GM19328 (cell line): Measurements from ENCODE around the gene DPRX.

Experiments
- ATAC-seq: cut with Tn5 transposase; IDR thresholded peaks from one replicate; pipeline ENCODE4 v1.9.1; 2021; ENCODE audit warnings: mild to moderate bottlenecking, moderate library complexity; ENCODE audit not compliant: unreplicated experiment

DPRX gene, protein sequence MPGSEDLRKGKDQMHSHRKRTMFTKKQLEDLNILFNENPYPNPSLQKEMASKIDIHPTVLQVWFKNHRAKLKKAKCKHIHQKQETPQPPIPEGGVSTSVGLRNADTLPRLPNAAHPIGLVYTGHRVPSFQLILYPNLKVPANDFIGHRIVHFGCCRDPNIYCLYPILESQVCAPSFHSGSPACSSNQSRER

DNA sequence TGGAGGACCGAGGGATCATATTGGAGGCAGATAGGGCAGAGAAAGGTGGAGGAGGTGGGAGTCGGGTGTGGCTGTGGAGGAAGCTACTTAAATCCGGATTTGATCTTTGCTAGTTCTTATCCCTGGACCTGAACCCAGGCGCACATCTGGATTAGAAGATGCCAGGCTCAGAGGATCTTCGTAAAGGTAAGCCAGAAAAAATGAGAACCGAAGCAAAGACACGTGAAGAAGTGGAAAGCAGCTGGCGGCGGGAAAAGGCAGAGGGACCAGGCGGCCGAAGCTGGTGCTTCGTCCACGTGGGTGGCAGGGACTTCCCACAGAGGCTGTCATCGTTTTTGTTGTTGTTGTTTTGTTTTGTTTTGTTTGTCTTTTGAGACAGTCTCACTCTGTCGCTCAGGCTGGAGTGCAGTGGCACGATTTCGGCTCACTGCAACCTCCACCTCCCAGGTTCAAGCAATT is at the start of gene DPRX:
TSS of gene DPRX (plus strand) at position 51 of the 459 bp plus-strand sequence. CDS start at position 159, 108 bp downstream.
- no peak for ATAC-seq

DNA sequence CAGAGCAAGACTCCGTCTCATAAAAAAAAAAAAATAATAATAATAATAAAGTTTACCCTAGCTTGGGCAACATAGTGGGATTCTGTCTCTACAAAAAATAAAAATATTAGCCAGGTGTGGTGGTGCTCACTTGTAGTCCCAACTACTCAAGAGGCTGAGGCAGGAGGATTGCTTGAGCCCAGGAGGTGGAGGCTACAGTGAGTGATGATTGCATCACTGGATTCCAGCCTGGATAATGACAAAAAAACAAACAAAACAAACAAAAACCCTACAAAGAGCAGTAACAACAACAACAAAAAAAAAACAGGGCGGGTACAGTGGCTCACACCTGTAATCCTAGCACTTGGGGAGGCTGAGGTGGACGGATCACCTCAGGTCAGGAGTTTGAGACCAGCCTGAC is 48.6 kb upstream of the DPRX start:
- ATAC-seq, result no peak

DNA sequence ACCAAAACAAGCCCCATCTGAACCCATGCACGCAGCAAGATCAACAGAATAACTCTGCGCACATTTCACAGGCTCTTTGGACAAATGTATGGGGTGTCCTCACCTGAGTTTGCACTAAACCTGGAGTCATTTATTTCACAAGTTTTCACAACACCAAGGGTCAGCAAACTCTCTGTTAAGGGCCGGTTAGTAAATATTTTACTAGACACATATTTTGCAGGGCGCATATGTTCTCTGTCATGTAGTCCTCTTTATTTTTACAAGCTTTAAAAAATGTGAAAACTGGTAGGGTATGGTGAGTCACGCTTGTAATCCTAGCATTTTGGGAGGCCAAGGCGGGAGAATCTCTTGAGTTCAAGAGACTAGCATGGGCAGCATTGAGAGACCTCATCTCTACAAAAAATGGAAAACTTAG is 45.5 kb upstream of the DPRX start:
- ATAC-seq, result no peak

DNA sequence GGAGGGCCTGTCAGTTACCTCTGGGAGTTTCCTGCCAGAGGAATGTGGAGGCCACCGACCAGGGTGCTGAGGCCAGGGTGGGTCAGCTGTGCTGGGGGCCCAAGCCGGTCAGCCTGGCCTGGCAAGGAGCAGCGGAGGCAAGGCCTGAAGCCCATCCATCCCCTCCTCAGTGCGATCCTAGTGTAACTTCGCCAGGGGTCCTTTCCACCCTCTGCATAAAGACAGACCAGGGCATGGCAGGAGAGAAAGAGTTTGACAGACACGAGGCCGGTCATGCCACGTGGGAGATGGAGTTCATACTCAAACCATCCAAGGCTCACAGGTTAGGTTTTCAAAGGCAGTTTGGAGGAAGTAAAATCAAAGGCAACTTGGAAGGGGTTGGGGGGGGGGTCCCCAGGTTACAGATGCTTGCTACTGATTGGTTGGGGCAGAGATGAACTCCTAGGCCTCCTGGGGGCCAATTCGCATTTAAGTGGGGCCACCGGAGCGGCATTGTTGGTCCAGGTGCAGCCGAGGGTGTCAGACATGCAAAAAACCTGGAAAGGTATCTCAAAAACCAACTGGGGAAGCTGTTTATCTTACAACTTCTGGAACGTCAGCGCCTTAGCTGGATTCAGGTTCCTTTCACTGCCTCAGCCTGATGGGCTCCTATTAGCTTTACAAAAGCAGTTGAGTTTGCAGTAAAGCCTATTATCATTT is 36.8 kb upstream of the DPRX start:
- no peak for ATAC-seq

DNA sequence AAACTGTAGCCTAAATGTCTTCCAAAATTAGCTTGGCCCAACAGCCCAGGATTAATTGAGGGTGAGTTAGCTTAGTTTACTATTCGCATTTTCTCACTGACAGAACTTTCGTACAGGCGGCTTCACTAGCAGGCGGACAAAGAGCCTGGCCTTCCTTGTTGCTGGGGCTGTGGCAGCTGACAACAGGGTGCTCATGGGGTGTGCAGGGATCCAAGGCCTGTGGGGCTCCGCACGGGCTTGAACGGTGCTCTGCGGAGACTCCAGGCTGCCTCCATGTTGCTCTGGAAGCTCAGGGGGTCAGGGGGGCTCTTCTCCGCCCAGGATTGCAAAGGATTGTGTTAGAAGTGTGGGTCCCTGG is 36.3 kb upstream of the DPRX start:
- ATAC-seq, result no peak

DNA sequence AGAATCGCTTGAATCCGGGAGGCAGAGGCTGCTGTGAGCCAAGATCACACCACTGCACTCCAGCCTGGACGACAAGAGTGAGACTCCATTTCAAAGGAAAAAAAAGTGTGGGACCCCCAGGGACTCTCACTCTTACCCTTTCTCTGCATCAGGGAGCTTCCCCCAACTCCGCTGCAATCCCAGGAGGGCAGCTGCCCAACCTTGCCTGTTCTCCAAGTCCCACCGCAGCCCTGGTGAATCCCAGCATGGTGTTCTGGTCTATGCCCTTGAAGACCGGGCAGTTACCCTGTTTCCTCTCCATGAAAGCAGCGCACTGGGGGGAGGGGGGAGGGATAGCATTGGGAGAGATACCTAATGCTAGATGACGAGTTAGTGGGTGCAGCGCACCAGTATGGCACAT is 35.7 kb upstream of the DPRX start:
- no peak for ATAC-seq

DNA sequence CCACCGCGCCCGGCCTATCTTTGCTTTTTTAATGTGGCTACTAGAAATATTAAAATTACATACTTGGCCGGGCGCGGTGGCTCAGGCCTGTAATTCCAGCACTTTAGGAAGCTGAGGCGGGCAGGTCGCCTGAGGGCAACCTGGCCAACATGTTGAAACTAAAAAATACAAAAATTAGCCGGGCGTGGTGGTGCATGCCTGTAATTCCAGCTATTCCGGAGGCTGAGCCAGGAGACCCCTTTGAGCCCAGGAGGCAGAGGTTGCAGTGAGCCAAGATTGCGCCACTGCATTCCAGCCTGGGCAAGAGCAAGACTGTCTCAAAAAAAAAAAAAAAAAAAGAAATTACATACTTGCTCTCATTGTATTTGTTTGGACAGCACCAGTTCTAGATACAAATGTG is 34.8 kb upstream of the DPRX start:
- ATAC-seq, result no peak

DNA sequence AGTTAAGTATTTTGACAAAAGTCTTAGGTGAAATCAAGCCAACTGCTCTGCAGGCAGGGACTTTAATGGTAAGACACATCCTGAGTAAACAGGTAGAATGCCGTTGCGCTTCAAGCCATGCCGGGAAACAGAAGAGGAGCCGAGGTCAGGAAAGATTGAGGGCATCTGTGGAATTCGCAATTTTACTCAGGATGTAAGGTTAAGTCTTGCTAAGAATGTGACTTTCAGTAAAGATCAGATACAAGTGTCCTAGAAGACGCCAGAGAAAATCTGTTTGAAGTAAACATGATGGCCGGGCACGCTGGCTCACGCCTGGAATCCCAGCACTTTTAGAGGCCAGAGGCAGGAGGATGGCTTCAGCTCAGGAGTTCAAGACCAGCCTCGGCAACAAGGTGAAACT is 33.4 kb upstream of the DPRX start:
- ATAC-seq, result no peak

DNA sequence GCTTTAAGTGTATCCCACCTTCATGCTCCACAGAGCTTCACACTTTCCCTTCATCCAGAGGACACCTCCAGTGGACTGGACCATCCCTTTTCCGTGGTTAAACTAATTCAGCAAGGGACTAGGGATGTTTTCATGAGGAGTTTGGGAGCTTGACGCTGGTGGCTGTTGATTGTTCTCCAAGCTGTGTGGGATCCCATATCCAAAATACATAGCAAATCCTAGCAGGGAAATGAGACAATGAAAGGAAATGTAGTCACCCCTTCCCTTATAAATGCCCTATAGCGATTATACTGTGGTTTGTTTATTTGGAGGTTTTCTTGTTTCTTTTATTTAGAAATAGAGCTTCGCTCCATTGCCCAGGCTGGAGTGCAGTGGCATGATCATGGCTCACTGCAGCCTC is 31.6 kb upstream of the DPRX start:
- ATAC-seq, result no peak

DNA sequence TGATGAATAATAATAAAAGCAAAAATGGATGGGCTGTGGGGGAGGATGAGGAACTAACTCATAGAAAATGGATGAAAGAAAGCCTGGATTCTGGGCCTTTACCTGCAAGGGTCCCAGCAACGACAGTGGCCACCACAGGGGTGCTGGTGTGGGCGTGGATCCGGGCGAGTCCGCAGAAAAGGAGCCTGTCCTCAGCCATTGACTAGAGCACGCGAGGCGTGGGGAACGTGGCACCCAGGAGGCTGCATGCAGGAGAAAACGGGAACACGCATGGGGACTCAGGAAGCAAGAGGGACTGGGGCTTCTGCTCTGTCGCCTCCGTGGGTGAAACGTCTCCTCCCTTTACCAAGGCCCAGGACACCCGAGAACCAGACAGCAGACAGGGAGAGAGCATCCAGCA is 25.8 kb upstream of the DPRX start:
- no peak for ATAC-seq

DNA sequence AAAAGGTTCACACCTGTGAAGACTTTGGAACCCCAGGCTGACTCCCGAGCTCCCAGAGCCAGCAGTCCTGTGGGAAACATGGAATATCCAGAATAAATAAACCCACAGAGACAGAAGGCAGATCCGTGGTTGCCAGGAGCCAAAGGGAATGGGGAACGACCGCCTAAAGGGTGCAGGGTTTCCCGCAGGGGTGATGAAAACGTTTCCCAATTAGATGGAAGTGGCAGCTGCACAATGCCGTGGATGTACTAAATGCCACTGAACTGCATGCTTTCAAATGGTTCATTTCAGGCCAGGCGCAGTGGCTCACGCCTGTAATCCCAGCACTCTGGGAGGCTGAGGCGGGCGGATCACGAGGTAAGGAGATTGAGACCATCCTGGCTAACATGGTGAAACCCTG is 23.4 kb upstream of the DPRX start:
- no peak for ATAC-seq

DNA sequence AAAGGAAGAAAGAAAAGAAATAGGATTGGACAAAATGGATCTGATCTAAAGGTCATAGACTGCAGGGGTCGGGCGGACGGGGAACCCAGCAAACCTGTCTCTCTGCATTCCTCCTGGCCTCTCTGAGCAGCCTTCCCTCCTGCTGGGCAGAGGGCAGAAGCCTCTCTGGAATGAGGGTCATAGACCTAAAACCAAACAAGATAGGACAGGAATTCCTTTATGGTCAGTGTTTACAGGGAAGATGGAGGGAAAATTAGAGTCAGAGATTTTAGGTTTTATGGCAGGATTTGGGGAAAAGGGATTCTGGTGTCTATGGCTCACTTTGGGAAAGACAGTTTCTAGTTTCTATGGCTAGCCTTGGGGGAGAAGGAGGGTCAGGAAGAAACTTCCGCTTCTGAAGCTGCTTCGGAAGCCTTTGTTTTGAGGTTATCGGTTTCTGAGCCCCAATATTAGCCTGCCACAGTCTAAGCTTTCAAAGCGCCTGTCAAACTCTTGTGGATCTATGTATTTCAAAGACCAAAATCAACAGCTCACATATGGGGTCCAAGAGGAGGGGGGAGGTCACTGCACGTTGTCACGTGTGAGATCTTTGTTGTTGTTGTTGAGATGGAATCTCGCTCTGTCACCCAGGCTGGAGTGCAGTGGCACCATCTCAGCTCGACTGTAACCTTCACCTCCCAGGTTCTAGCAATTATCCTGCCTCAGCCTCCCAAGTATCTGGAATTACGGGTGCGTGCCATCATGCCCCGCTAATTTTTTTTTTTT is 18.9 kb upstream of the DPRX start:
- ATAC-seq, result no peak

DNA sequence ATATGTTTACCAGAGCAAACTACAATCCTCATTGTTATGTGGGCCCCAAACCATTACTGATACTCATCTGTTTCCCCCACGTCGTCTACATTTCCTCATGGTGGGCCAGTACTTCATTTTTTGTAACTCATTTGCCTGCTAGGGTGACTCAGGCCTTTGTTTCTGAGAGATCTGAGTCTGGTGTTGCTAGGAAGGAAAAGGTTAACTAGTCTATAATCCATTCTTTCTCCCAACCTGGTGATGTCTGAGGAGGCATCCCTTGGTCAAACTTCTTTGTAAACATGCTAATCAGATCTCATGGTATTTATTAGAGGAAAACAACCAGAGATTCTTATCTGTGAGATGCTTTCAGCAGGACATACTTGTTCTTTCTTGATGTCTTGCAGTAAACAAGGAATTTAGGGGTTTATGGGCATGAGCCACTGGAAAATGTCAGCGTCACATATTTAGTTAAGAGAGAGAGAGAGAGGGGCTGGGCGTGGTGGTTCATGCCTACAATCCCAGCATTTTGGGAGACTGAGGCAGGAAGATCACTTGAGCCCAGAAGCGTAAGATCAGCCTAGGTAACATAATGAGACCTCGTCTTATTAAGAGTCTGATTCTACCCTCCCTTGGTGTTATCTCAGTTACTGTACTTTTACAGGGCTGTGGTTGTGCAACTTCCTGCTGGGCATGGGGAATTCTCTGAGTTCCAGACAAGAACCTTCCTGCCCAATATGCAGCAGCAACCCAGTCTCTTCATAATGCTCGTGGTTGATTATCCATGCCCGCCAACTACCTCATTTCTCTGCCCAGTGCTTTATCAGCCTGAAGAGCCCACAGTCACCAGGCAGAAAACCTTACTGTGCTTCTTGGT is 9.7 kb upstream of the DPRX start:
- no peak for ATAC-seq

DNA sequence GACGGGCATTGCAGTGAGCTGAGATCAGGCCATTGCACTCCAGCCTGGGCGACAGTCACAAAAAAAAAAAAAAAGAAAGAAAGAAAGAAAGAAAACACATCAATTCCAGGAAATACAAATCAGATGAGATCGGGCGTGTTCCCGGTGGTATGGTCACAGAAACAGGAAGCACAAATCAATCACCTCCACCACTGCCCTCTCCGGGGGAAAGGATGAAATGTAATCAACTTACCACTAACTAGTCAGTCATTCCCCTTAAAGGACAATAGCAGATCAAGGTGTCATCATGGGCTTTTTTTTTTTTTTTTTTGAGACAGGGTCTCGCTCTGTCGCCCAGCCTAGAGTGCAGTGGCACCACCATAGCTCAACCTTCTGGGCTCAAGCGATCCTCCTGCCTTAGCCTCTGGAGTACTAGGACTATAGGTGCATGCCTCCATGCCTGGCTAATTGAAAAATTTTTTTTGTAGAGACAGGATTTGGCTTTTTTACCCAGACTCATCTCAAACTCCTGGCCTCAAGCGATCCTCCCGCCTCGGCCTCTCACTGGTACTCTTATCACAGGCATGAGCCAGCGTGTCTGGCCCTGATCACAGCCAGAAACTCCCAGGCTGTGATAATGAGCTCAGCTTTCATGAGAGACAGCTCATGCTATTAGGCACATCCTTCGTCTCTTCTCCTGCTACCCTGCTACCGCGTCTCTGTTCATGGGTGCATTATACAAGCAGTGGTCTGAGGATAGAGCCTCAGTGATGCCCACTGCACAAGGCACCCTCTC is 6.8 kb upstream of the DPRX start:
- no peak for ATAC-seq

DNA sequence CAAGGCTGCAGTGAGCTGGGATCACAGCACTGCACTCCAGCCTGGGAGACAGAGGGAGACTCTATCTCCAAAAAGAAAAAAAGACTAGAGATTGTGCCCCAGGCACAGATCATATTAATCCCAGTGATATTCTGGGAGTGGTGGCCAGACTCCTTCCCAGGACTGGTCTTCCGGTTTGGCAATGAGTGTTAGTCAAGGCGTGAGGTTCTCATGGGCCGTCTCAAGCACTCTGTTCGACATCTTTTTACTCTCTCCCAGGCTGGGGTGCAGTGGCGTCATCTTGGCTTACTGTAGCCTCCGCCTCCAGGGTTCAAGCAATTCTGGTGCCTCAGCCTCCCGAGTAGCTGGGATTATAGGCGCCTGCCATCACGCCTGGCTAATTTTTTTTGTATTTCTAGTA is 5.3 kb upstream of the DPRX start:
- no peak for ATAC-seq

DNA sequence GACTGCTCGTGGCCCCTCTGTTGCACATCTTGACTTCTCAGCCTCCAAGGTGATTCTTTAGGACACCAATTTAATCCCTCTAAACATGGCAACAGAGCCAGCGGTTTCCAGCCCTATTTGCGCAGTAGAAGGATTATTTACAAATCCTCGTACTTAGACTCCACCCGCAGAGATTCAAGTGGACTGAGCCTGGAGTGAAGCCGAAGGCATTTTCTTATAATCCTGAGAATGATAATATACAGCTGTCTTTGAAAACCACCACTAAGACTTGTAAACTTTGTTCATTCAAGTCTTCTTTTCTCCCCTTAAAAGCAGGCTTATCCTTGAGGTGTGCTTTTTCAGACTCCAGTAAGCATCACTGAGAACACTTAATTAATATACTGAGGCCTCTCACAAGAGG is 4.8 kb upstream of the DPRX start:
- ATAC-seq, result no peak

DNA sequence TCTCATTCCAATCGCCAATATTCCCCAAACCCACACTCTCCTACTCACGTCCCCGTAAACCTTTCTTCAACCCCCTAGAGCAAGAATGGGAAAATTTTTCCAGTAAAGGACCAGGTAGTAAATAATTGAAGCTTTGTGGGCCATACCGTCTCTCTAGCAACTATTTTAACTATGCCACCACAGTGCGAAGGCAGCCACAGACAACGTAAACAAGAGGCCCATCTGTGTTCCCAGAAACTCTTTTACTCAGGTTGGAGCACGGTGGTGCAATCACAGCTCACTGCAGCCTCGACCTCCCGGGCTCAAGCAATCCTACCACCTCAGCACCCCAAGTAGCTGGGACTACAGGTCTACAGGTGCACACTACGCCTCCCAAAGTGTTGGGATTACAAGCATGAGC is 3.0 kb downstream of the DPRX start:
- ATAC-seq, result no peak

DNA sequence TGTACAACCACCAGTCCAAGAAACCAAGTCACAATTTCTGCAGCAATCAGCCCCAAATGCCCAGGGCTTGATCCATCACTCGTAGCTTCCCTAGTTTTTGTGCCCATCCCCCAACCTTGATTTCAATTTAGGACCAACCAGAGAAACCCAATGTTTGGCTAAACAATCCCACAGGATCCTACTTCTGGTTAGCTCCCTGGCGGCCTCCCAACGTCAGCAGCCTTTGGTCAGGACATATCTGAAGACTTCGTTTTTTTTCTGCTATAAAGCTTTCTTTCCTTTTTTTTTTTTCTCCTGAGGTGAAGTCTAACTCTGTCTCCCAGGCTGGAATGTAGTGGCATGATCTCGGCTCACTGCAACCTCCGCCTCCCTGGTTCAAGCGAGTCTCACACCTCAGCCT is 7.7 kb downstream of the DPRX start:
- no peak for ATAC-seq

DNA sequence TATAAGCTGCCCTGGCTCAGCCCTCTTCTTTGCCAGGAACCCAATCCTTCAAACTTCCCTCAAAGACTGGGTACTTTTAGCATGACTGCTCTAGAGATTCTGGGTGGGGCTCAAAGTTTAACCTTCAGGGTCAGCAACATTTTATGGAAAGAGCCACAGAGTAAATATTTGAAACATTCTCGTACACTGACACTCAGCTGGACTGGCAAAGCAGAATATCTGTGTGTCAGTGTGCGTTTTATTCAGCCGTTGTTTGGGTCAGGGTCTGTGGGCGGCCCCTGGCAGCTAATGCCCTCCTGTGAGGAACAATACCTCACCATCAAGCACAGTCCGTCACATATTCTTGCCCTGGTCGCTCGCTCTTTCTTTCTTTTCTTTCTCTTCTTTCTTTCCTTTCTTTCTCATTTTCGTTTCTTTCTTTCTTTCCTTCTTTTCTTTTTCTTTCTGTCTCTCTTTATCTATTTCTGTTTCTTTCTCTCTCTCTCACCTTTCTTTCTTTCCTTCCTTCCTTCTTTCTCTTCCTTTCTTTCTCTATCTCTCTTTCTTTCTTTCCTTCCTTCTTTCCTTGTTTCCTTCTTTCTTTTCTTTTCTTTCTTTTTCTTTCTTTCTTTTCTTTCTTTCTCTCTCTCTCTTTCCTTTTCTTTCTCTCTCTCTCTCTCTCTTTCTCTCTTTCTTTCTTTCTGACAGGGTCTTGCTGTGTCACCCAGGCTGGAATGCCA is 10.7 kb downstream of the DPRX start:
- no peak for ATAC-seq
